Astrocyte (in vitro differentiated cells and primary cell): ENCODE measurements around the gene SLC37A1. TPM values are rescaled to one million over a fixed set of nuclear protein-coding genes. Genes with fewer than 3 reads are reported as not detected.
A peak's percentile ranks its signal among the peaks of the same experiment; 100 is the strongest.

Experiments
- DNase-seq: peaks from one replicate; pipeline ENCODE4 v3.0.0-alpha.2; 2010; ENCODE audit warnings: low read depth
- FAIRE-seq: peaks from 2 replicates; lab custom pipeline; 2011; peaks lifted over from hg19 to GRCh38; lab: Jason Lieb, UNC
- H2AFZ ChIP-seq: 2 replicates; pipeline ENCODE4 v1.6.0; 2012; ENCODE audit warnings: low read depth, low read length, inconsistent platforms
- H3K27ac ChIP-seq: 2 replicates; pipeline ENCODE4 v1.5.1; 2011; ENCODE audit warnings: low read depth, low read length, inconsistent platforms
- H3K27me3 ChIP-seq: 2 replicates; pipeline ENCODE4 v1.6.0; 2011; ENCODE audit warnings: low read length, inconsistent platforms; ENCODE audit not compliant: insufficient read depth
- H3K36me3 ChIP-seq: 2 replicates; pipeline ENCODE4 v1.5.1; 2011; ENCODE audit warnings: low read length, inconsistent platforms; ENCODE audit not compliant: insufficient read depth
- H3K4me1 ChIP-seq: 2 replicates; pipeline ENCODE4 v1.5.1; 2011; ENCODE audit warnings: low read length, inconsistent platforms; ENCODE audit not compliant: insufficient read depth
- H3K4me2 ChIP-seq: 2 replicates; pipeline ENCODE4 v1.6.0; 2012; ENCODE audit warnings: low read length, inconsistent platforms
- H3K4me3 ChIP-seq: 2 replicates; pipeline ENCODE4 v1.5.1; 2011; ENCODE audit warnings: low read depth, mild to moderate bottlenecking, low read length, inconsistent platforms; ENCODE audit not compliant: insufficient read depth
- H3K79me2 ChIP-seq: 2 replicates; pipeline ENCODE4 v1.6.0; 2012; ENCODE audit warnings: mild to moderate bottlenecking, low read length, inconsistent platforms; ENCODE audit not compliant: insufficient read depth
- H3K9ac ChIP-seq: 2 replicates; pipeline ENCODE4 v1.6.0; 2012; ENCODE audit warnings: mild to moderate bottlenecking, low read length, inconsistent platforms
- H3K9me3 ChIP-seq: 2 replicates; pipeline ENCODE4 v1.5.1; 2012; ENCODE audit warnings: low read depth, mild to moderate bottlenecking, low read length, inconsistent platforms; ENCODE audit not compliant: insufficient read depth
- H4K20me1 ChIP-seq: 2 replicates; pipeline ENCODE4 v1.6.0; 2012; ENCODE audit warnings: low read length, inconsistent platforms; ENCODE audit not compliant: insufficient read depth
- H3K27ac Mint-ChIP-seq: one replicate; pipeline ENCODE4 v1.8.0; 2021; ENCODE audit warnings: mild to moderate bottlenecking, mixed read lengths; ENCODE audit not compliant: unreplicated experiment
- H3K27me3 Mint-ChIP-seq: one replicate; pipeline ENCODE4 v1.8.0; 2021; ENCODE audit warnings: low read depth, mixed read lengths; ENCODE audit not compliant: unreplicated experiment
- H3K36me3 Mint-ChIP-seq: one replicate; pipeline ENCODE4 v1.8.0; 2021; ENCODE audit warnings: low read depth, mixed read lengths; ENCODE audit not compliant: unreplicated experiment
- H3K4me1 Mint-ChIP-seq: one replicate; pipeline ENCODE4 v1.8.0; 2021; ENCODE audit warnings: low read depth, mixed read lengths; ENCODE audit not compliant: unreplicated experiment
- H3K4me3 Mint-ChIP-seq: one replicate; pipeline ENCODE4 v1.8.0; 2021; ENCODE audit warnings: mild to moderate bottlenecking, moderate library complexity, mixed read lengths; ENCODE audit not compliant: unreplicated experiment
- H3K9me3 Mint-ChIP-seq: one replicate; pipeline ENCODE4 v1.8.0; 2021; ENCODE audit warnings: mild to moderate bottlenecking, mixed read lengths; ENCODE audit not compliant: unreplicated experiment
- CTCF ChIP-seq: IDR thresholded peaks from 2 replicates; pipeline ENCODE4 v1.5.1; 2011; ENCODE audit warnings: low read depth, mild to moderate bottlenecking, inconsistent platforms, low read length, moderate library complexity; ENCODE audit not compliant: insufficient read depth
- EZH2 ChIP-seq: IDR thresholded peaks from 2 replicates; pipeline ENCODE4 v1.6.1; 2012; ENCODE audit warnings: mild to moderate bottlenecking, low read length, inconsistent platforms; ENCODE audit not compliant: insufficient read depth
- total RNA-seq: library from RNA; stranded (reverse); gene quantifications from 2 replicates; pipeline ENCODE4 v1.2.1, GENCODE V29; 2021

Gene SLC37A1
- total RNA-seq, 1 donor from 2014 or later = 6.9 TPM

GRCh38 chr21:42574234-42575027 lies 60.8 kb downstream of the SLC37A1 start:
- H3K9me3 Mint-ChIP-seq = peaks cover 8% of the 10 kb centered on the region
- H3K4me3 ChIP-seq = no peak overlapping the region

GRCh38 chr21:42575111-42575510 lies 61.5 kb downstream of the SLC37A1 start:
- Histone ChIP-seq H4K20me1 (no peaks in the 10 kb centered on the region), H3K4me2 (no peak overlapping the region), H3K79me2 (no peaks in the 10 kb centered on the region), H3K4me1 (no peaks in the 10 kb centered on the region), H3K36me3 (no peaks in the 10 kb centered on the region), H3K27me3 (no peaks in the 10 kb centered on the region), H3K9me3 (no peaks in the 10 kb centered on the region), H2AFZ (no peak overlapping the region), H3K27ac (no peak overlapping the region), H3K9ac (no peak overlapping the region), H3K4me3 (no peak overlapping the region)
- FAIRE-seq = no peak
- H3K36me3 Mint-ChIP-seq = peaks cover 12% of the 10 kb centered on the region
- H3K27me3 Mint-ChIP-seq = peaks cover 14% of the 10 kb centered on the region
- no peaks in the 10 kb centered on the region for H3K4me1 Mint-ChIP-seq
- no peak for DNase-seq
- H3K4me3 Mint-ChIP-seq = no peak overlapping the region
- TF ChIP-seq CTCF (no peak), EZH2 (no peak)
- no peak overlapping the region for H3K27ac Mint-ChIP-seq
- peaks cover 8% of the 10 kb centered on the region for H3K9me3 Mint-ChIP-seq

More at GRCh38 chr21:42574234-42575027, 60.8 kb downstream of the SLC37A1 start:
- FAIRE-seq (no peak), DNase-seq (no peak)
- Histone ChIP-seq H3K79me2 (no peaks in the 10 kb centered on the region), H3K36me3 (no peaks in the 10 kb centered on the region), H3K9ac (no peak overlapping the region), H3K27me3 (no peaks in the 10 kb centered on the region), H3K4me1 (no peaks in the 10 kb centered on the region), H3K9me3 (no peaks in the 10 kb centered on the region), H3K4me2 (no peak overlapping the region), H4K20me1 (no peaks in the 10 kb centered on the region), H3K27ac (no peak overlapping the region), H2AFZ (no peak overlapping the region)
- no peak overlapping the region for H3K4me3 Mint-ChIP-seq
- no peaks in the 10 kb centered on the region for H3K4me1 Mint-ChIP-seq
- peaks cover 16% of the 10 kb centered on the region for H3K27me3 Mint-ChIP-seq
- TF ChIP-seq CTCF (peak; percentile 14), EZH2 (no peak)
- no peak overlapping the region for H3K27ac Mint-ChIP-seq
- H3K36me3 Mint-ChIP-seq = peaks cover 15% of the 10 kb centered on the region

DNA sequence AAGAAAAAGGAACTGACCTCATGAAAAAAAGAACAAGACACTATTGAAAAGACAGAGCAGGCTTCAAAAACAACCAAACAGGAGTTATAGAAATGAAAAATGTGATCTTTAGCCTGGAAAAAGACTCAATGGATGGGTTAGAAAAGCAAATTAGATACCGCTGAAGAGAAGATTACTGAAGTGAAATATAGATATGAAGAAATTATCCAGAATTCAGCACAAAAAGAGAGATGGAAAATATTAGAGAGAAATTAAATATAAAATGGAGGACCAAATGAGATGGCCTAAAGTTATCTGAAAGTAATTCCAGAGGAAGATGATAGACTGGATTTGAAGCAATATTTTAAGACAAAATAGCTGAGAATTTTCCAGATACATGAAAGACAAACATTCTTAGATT lies 63.0 kb downstream of the SLC37A1 start:
- peaks cover 8% of the 10 kb centered on the region for H3K9me3 Mint-ChIP-seq
- FAIRE-seq (no peak), DNase-seq (no peak)
- no peaks in the 10 kb centered on the region for H4K20me1 ChIP-seq
- no peaks in the 10 kb centered on the region for H3K4me1 Mint-ChIP-seq
- no peak overlapping the region for H3K4me3 Mint-ChIP-seq
- H3K27me3 Mint-ChIP-seq = peaks cover 12% of the 10 kb centered on the region
- H3K9ac ChIP-seq = no peak overlapping the region
- no peaks in the 10 kb centered on the region for H3K36me3 ChIP-seq
- no peak for TF ChIP-seq CTCF
- no peak overlapping the region for H3K27ac Mint-ChIP-seq
- H3K27me3 ChIP-seq = no peaks in the 10 kb centered on the region
- H3K9me3 ChIP-seq = no peaks in the 10 kb centered on the region
- no peak overlapping the region for H3K27ac ChIP-seq
- peaks cover 8% of the 10 kb centered on the region for H3K36me3 Mint-ChIP-seq
- no peaks in the 10 kb centered on the region for H3K79me2 ChIP-seq
- no peaks in the 10 kb centered on the region for H3K4me1 ChIP-seq
- no peak overlapping the region for H3K4me2 ChIP-seq
- no peak overlapping the region for H2AFZ ChIP-seq
- H3K4me3 ChIP-seq = no peak overlapping the region
